SHP77 (cell line): ENCODE measurements around the gene SPAG16.
A peak's percentile ranks its signal among the peaks of the same experiment; 100 is the strongest.

ENCODE experiments used
- DNase-seq, 2 experiments: peaks; one replicate each; lab custom pipeline; 2025; lab: John Stamatoyannopoulos, UW

Gene SPAG16

DNA sequence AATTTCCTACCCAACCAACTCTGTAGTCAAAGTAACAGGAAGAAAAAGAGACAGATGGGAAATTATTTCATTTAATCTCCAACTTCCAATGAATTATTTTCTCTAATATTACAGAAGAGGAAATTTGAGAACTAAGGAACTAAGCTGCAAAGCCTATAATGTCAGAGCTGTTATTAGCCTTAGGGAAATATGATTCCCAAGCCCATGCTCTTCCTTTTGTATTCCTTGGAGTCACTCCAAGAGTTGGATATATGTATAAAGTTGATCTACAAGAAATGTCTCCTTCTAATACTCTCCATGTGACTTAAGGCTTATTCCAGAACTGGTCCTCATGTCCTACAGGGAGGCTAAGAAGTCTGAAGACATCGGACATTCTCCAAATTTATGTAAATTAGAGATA, 1095.0 kb downstream of the SPAG16 start:
- no peak for DNase-seq

DNA sequence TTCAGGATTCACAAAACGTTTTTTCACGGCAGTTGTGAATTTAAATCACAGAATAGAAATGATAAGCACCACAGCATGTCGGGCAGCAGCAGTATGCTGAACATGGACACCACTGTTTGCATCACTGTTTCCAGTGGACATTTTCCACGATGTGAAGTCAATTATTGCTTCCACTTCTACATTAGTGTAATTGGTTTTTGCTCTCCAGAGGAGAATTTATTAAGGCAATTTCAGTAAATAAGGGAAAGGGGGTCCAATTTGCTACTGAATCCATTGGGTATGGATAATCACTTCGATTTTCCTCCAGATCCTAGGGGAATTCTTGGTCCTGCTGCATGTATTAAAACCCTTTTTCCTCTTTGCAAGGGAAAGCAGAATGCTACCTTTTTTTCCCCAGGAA, 1096.4 kb downstream of the SPAG16 start:
- no peak for DNase-seq

DNA sequence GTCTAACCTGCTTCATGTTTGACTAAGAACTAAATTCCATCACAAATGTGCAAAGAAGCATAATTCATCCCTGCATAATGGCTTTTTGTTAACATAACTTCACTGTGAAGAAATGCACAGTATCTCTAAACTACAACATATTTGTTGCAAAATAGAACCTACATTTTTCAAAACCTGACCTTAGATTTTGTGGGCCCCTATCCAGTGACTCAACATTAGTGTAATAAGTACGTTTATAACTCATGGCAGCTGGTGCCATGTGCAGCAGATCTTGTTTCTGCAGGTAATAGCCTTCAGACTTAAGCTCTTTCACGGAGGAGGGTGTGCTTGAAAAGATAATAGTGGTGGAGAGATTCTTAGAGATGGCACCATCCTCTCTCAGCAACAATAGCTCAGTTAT, 1098.0 kb downstream of the SPAG16 start:
- no peak for DNase-seq

DNA sequence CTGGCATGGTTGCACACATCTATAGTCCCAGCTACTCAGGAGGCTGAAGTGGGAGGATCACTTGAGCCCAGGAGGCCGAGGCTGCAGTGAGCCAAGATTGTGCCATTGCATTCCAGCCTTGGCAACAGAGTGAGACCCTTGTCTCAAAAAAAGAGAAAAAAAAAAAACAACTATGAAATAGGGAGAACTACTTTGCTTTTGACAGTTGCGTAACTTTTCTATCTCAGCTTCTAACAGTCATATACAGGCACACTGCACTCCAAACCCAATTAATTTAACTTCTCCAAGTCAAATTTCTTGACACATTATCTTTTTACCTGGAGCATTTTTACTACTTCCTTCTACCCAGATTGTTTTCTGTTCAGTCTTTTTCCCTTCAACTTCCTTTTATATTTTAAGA, 1102.5 kb downstream of the SPAG16 start:
- DNase-seq: no peak

DNA sequence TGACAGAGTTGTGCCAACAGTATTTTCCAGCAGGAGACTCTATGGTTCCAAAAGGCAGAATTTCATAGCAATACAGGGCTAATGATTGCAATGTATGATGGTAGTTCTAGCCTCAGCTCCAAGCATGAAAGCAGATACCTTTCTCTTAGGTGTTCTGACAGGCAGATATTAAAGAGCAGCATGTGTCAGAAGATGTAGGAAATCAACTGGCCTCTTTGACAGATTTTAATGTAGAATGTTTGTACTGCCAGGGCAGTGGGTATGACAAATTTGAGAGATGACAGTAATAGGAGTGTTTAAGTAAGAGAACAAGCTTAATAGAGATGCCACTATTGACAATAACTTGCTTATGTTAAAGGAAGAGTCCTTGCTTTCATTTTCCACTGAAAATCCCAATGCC, 1105.1 kb downstream of the SPAG16 start:
- DNase-seq: no peak

DNA sequence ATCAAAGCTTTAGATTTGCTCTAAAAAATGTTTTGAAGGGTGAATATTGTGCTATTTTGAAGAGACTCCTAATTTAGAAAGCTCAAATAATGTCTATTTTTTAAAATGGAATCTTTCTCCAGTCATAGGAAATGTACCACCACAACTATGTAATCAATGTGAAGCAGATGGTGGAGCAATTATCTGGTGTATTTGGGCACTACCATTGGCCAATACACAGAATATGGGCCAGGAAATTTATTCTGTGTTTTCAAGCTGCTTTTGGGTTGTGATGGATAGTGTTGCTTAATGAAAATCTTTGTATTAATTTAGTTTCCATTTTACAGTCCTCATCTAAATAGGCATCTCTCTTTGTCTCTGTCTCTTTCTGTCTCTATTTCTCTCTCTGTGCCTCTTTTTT, 1109.5 kb downstream of the SPAG16 start:
- DNase-seq: no peak

DNA sequence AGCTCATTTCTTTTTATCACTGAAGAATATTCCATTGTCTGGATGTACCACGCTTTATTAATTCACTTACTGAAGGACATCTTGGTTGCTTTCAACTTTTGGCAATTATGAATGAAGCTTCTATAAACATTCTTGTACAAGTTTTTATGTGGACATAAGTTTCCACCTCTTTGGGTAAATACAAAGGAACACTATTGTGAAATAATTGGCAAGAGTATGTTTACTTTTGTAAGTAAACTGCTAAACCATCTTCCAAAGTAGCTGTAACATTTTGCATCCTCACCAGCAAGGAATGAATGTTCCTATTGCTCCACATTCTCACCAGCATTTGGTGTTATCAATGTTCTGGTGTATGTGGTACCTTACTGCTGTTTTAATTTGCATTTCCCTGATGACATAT, 1110.8 kb downstream of the SPAG16 start:
- no peak for DNase-seq

DNA sequence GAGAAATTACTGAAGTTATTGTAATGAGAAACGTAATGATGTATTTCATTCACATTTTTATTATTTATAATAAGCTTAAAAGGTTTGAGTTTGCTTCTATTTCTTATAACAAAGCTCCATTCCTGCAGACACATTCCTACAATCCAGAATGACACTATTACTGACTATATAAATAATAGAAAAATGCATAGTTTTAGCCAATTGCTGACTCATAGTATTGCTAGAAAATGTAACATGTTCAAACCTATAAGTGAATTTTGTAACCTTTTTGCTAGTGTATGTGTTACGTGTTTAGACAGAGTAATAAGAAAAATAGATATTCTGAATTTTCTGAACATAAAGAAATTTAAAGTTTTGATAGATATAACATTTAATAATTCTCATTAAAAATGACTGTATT, 1117.3 kb downstream of the SPAG16 start:
- no peak for DNase-seq

DNA sequence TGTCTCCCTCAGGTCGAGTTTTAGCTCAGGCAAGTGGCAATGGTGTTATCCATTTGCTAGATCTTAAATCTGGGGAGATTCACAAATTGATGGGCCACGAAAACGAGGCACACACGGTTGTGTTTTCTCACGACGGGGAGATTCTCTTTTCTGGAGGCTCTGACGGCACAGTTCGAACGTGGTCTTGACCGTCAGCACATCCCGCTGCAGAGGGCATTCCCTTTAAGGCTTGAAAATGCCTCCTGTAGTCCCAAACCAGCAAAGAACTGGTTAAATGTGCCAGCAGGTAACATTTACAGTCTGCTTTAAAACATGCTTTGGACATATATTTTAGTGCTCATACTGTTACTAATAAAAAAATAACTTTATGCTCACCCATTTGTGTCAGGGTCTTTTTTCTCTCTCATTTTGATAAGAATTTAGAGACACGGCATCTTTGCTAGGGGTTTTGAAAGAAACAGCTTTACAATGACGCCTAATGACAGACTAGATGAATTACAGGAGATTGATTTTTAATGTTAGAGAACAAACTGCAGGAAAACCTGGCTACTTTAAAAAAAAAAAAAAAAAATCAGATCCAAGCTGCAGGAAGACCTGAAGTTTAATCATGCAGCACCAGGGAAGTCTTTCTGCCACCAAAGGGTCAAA, 1126.0 kb downstream of the SPAG16 start:
- DNase-seq: peak; percentile 4 to 40

DNA sequence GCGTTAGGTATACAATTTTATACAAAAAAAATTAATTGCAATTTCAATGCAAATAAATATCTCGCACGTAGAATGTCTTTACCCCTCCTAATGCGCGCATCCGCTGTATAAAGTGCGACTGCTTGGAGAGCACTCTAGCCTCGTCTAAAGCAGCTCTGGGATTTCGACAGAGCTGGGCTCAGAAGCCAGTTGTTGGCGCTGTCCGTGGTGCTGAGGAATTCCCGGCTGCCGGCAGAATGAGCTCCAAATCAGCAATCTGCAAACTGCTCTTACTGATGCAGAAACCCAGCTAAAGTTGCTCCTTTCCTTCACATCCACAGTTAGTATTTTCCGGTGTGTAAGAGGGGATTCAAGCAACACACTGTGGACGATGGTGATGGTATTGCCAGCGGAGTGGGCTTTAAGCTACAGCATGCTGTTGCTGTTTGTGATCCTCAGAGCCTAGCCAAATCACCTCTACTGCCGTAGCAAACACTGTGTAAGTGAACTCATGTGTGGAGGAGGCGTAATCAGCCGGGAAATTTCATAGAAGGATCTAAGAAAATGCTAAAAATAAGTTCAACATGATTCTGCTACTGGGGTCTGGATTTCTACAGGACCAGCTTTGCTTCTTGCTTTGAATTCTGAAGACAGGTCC, 1126.8 kb downstream of the SPAG16 start, which contains the start of gene VWC2L:
Gene VWC2L (plus strand): TSS at position 137 of the 637 bp plus-strand sequence. CDS start 3,140 bp downstream, outside the sequence.
- DNase-seq: peak; percentile 57 to 71

DNA sequence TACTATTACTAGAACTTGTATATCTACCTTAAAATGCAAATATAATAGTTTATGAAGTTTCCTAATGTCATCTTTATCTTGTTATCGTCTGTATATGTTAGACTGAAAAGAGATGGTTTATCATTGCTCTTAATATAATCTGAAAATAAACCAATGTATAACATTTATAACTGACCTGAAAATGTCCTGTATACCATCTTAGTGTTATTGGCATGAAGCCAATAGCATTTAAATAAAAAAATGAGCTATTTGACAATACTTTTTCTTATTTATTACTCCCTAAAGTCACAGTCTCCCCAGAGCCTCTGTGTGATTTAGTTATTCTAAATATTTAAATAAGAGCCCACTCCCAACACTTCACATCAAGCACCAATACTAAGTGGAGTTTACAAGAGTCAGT, 1128.4 kb downstream of the SPAG16 start:
- DNase-seq: no peak

DNA sequence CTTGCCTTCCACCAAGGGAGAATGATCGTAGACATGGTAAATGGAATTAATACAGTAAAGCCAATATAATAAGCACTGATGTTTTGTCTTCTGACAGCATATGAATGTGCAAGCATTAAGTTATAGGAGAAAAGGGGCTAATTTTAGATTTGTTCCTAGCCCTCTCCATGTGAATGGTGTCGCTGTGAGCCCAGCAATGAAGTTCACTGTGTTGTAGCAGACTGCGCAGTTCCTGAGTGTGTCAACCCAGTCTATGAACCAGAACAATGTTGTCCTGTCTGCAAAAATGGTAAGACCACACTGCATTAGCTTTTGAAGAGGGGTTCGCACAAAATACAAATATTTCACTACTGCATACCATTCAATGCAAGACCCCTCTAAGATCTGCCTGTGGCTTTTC, 1152.2 kb downstream of the SPAG16 start:
- DNase-seq: no peak

DNA sequence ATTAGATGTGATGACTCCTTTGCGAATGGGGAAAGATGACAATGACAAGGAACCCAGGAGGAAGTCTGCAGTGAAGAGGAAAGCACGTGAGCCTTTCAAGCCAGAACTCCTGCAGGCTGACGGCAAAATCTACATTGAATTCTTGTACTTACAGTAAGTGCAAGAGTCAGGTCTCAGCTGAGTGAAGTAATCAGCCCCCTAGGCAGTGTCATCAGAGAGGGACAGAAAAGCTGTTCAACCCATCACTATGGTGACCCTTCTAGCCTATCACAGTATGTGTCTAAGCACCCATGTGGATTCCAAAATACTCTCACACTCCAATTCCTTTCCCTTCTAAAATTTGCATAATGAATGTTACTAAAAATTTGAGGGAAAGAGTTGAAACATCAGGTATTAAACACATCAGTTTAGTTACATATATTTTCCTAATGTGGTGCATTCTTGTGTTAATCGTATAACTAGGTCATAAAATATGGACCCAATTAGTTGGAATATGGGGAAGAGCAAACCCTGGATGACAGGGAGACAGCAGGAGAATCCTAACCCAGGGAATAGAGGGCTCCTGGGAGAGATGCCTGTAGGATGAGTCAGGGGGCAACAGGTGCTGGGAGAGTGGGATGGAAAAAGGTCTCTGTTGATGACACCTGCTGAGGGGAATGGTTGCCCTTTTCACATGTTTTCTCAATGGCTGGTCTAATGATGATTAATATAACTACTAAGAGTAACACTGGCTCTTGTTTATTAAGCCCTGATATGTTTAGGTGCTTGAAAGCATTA, 1166.0 kb downstream of the SPAG16 start:
- DNase-seq: no peak

DNA sequence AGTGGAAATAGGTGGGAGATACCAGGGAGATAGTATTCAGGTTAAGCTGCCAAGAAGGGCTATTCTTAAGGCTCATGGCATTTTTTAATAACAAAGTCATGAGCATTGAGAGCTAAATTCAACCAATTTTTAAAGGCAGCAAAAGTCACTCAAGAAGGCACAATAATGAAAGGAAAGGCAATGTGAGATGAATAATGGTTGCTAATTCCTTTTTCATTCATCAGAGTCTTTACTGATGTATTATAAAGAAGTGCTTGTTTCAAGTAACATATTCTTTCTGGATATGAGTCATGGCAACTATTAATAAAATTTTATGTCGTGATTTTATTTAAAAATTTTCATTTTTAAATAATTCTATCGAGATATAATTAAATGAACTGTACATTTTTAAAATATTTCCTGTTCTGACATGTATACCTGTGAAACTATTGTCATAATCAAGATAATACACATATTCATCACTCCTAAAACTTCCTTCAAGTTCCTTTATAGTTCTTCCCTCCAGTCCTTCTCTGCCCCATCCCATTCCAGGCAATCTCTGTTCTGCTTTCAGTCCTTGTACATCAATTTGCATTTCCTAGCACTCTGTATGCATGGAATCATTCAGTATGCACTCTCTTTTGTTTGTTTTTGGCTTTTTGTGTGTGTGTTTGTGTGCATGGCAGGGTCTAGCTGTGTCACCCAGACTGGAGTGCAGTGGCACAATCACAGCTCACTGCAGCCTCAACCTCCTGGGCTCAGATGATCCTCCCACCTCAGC, 1167.4 kb downstream of the SPAG16 start:
- DNase-seq: no peak
